ENCODE measurements around the gene REG3A. TPM values are rescaled to one million over a fixed set of nuclear protein-coding genes. Genes with fewer than 3 reads are reported as not detected.

REG3A gene
- total and polyA plus RNA-seq, 2 of the 8 experiments (the other 6 are each of a cell fraction or from before 2014, with no cell fraction given): not detected

DNA sequence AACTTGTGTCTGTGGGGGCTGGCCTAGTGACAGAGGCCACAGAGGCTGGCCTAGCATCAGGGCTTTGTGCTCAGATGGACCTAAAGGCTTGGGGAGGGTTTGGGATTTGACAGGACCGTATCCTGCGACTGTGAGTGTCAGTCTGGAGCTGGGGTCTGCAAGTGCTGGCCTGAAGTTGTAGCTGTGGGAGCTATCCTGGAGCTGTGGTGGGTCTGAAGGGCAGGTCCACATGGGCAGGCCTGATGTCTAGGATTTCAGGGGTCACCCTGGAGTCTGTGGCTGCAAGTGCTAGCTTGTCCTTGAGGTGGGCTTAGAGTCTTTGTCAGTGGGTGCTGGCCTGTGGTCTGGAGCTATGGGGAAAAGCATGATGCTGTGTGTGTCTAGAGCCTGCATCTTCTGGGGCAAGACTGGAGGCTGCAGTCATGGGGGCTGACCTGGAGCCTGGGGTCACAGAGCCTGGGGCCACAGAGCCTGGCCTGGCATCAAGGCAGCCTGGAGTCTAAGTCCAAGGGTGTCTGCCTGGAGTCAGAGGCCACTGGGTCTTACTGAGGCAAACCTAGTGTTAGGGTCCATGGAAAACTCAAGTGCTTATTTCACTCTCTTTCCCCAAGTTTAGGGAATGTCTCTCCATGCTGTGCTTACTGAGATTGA, 3.6 kb downstream of the REG3A start:
- Histone ChIP-seq H3K14ac (ENCODE audit: insufficient read length) (no peak overlapping the region), H3K9me3 (ENCODE audit: insufficient read depth in 2 of 2, low read depth in 1 of 2, low read length in 1 of 2) (no peaks in the 10 kb centered on the region), H3K27ac (ENCODE audit: low read depth, low read length) (no peak overlapping the region), H4K91ac (replicated peaks; ENCODE audit: insufficient read length, low read length) (no peak overlapping the region), H3K79me1 (ENCODE audit: low read depth, low read length) (no peaks in the 10 kb centered on the region), H3K23ac (ENCODE audit: insufficient read length) (no peak overlapping the region), H3K18ac (ENCODE audit: extremely low read depth, low read length) (no peak overlapping the region), H4K5ac (ENCODE audit: insufficient read length, low read depth, low read length) (no peak overlapping the region), H3K4me1 (replicated peaks in 1 of 4; ENCODE audit: control insufficient read depth in 3 of 4, insufficient read depth in 4 of 4, low read length in 3 of 4) (no peaks in the 10 kb centered on the region), H3K9ac (replicated peaks in 1 of 4; ENCODE audit: extremely low read depth in 1 of 4, low read depth in 3 of 4, low read length in 3 of 4) (no peak overlapping the region), H3K4ac (replicated peaks; ENCODE audit: insufficient read length, low read depth, low read length) (no peak overlapping the region), H2BK15ac (ENCODE audit: low read length) (no peak overlapping the region), H2BK120ac (replicated peaks; ENCODE audit: low read depth, low read length) (no peak overlapping the region), H2AK5ac (ENCODE audit: low read depth, low read length) (no peak overlapping the region), H3K27me3 (replicated peaks in 1 of 4; ENCODE audit: control insufficient read depth in 3 of 4, extremely low read depth in 1 of 4, insufficient read depth in 3 of 4, low read length in 3 of 4) (no peaks in the 10 kb centered on the region), H3K56ac (replicated peaks; ENCODE audit: insufficient read length, low read depth, low read length) (no peak overlapping the region), H2AFZ (ENCODE audit: low read length) (no peak overlapping the region), H4K8ac (ENCODE audit: extremely low read depth, insufficient read depth, low read length) (no peak overlapping the region; the same call in 1 of the 2 replicates), H3K23me2 (ENCODE audit: low read depth, low read length) (no peaks in the 10 kb centered on the region; the same call in 1 of the 2 replicates), H3K4me3 (ENCODE audit: extremely low read depth in 1 of 4, insufficient read depth in 2 of 4, low read depth in 3 of 4, low read length in 4 of 4) (no peak overlapping the region), H2BK20ac (ENCODE audit: low read length) (no peak overlapping the region), H4K20me1 (replicated peaks in 1 of 2; ENCODE audit: control insufficient read depth in 1 of 2, insufficient read depth in 2 of 2, low read length in 2 of 2) (no peaks in the 10 kb centered on the region), H2BK5ac (ENCODE audit: low read depth, low read length) (no peak overlapping the region), H2BK12ac (ENCODE audit: low read depth, low read length) (no peak overlapping the region), H3K36me3 (ENCODE audit: control insufficient read depth in 2 of 4, insufficient read depth in 4 of 4, low read length in 3 of 4) (no peaks in the 10 kb centered on the region), H3K4me2 (ENCODE audit: insufficient read depth in 1 of 2, low read depth in 2 of 2, low read length in 2 of 2) (no peak overlapping the region), H3K79me2 (ENCODE audit: control insufficient read depth in 1 of 2, insufficient read depth in 2 of 2, low read length in 2 of 2) (no peaks in the 10 kb centered on the region)
- no peak for DNase-seq (ENCODE audit: low read depth in 1 of 2, low spot score in 2 of 2)
- WGBS, 2 experiments (ENCODE audit: extremely low coverage in 1 of 2, insufficient coverage in 1 of 2, insufficient read length in 1 of 2, insufficient replicate concordance in 2 of 2, low coverage in 1 of 2, low lambda C conversion rate in 2 of 2, missing lambda C conversion rate in 1 of 2): 100% methylated on average over 2 of the region's 2 CpGs; no CpG with 5 or more reads in 1 of the 2 experiments
- ChIA-PET CTCF (ENCODE audit: partially characterized antibody) (interaction anchor here (0.6 kb wide), 1 partner anchor 622 kb away, joined by 3 read pairs; no protein-coding TSS in a partner anchor), POLR2A (ENCODE audit: partially characterized antibody) (no interaction called here)
- no peak for FAIRE-seq
- TF ChIP-seq ASH2L (IDR thresholded peaks at IDR 0.05; ENCODE audit: low read length): no peak
- no peak for TF ChIP-seq KDM1A (IDR thresholded peaks at IDR 0.05; ENCODE audit: borderline replicate concordance, low read length)
- TF ChIP-seq, protein P1, sequence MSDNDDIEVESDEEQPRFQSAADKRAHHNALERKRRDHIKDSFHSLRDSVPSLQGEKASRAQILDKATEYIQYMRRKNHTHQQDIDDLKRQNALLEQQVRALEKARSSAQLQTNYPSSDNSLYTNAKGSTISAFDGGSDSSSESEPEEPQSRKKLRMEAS (IDR thresholded peaks at IDR 0.05): no peak
- TF ChIP-seq CHD1 (IDR thresholded peaks at IDR 0.05; ENCODE audit: low read depth, low read length): no peak
- no peak for TF ChIP-seq CBX5 (IDR thresholded peaks at IDR 0.05; ENCODE audit: low read depth, low read length)

Data from H1 (cell line).